SKM-1 (cell line): ENCODE measurements around the gene TMEM35A.
"Not testable (repeated sequence)": the region's sequence is repeated elsewhere in the genome, so short reads cannot be mapped to it uniquely, and the experiment has no call there.

Experiments
- DNase-seq: peaks from one replicate; lab custom pipeline; 2025; ENCODE audit not compliant: unreplicated experiment; lab: John Stamatoyannopoulos, UW

The TMEM35A gene

GRCh38 chrX:101078716-101079598 lies at the start of gene TMEM35A:
Gene TMEM35A (plus strand): TSS chrX:101078879. CDS start chrX:101079003, 124 bp downstream.
- DNase-seq, result no peak

DNA sequence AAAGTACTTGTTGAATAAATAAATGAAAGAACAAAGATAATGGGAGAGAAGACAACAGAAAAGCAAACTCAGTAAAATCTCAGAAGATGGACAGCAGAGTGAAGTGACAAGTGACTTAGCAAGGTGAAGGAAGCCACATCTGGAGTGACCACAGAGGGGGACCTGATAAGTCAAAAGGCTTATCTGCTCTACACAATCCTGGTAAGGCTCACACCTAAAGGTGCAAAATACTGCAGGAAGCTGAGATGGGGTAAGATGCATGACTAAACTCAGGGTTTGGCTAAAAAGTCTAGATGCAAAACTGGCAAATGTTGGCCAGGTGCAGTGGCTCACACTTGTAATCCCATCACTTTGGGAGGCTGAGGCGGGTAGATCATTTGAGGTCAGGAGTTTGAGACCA lies 49.0 kb upstream of the TMEM35A start:
- no peak for DNase-seq

DNA sequence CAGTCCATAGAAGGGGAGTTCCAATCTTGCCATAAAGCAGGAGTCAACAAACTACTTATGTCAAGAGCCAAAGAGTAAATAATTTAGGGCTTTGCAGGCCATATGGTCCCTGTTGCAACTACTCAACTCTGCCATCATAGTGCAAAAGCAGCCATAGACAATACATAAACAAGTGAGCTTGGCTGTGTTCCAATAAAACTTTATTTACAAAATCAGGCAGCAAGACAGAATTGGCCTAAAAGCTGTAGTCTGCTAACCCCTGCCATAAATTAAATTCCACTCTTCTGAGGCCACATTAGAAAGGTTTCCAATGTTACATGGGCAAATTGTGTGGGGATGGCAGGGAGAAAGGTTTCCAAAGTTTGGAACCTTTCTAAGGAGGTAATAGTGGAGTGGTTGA lies 41.4 kb upstream of the TMEM35A start:
- DNase-seq, result no peak

- DNase-seq, result no peak
Observed at GRCh38 chrX:101040197-101040596, 38.5 kb upstream of the TMEM35A start.

DNA sequence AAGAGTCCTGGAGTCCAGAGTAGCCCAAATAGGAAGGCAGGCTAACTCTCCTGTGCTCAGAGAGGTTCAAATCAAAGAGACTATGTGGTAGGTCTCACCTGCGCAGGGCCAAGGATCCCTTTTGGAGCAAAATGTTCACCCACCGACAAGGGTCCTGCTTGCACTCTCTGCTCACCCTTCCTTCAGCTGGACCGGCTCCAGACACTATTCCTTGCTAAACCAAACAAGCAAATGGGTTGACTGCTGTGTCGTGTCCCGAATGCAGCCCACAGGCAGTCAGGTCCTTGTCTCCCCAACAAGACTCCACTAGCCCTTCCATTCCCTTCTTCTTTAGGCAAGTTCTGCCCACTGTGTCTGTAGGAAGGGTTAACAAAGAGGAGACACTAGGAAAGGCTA lies 27.5 kb upstream of the TMEM35A start:
- DNase-seq, result no peak

DNA sequence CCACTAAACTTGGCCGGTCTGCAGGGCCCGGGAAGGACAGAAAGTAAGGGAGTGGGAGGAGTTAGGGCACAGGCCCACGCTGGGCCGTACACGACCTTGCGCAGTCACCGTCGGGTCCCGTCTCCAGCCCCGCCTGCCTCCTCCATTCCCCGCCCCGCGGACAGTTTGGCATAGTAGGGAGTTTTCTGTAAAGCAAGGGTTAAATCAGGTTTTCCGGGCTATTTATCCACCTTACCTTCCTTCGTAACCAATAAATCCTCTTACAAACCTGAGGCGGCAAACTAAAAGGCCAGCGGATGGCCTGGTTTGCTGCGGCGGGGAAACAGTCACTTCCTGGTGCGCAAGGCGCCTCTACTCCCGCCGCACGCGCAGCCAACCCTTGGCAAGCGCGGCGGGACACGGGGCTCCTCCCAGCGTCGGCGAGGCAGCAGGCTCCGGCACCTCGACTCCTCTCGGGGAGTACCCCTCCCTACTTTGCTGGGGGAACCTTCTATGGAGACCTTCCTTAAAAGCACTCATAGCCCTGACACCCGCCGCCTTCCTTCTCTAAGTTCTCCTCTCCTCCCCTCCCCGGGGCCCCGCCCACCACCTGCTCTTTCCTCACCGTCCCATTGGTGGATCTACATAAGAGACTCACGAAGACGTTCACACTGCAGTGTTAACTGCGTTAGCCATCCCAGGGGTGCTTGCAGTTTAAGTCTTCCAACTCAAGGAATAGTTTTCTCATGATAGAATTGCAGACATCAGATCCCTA lies 27.0 kb upstream of the TMEM35A start, which contains the start of gene TRMT2B:
Gene TRMT2B, minus strand, starts transcription at position 563 of the 754 bp plus-strand sequence. CDS start 9,822 bp downstream, outside the sequence.
- peak; percentile 52 for DNase-seq

DNA sequence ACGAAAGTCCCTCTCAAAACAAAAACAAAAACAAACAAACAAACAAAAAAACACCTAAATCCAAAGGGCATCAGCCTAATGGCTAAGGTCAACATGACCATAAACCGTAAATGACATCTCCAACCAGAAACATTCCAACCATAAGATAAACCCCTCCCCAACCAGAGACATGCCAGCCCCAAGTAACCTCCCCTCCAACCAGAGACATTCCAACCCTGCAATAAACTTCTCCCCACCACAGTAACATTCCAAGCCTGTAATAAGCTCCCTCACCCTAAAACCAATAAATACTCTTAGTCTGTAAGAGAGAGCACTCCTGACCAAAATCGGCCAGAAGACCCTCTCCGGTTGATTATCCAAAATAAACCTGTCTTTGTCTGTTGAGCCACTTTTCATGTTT lies 22.1 kb upstream of the TMEM35A start:
- not testable (repeated sequence) for DNase-seq

- peak; percentile 14 for DNase-seq
Observed at GRCh38 chrX:101057093-101057714, 21.5 kb upstream of the TMEM35A start.

GRCh38 chrX:101062176-101062575 lies 16.5 kb upstream of the TMEM35A start:
- no peak for DNase-seq

DNA sequence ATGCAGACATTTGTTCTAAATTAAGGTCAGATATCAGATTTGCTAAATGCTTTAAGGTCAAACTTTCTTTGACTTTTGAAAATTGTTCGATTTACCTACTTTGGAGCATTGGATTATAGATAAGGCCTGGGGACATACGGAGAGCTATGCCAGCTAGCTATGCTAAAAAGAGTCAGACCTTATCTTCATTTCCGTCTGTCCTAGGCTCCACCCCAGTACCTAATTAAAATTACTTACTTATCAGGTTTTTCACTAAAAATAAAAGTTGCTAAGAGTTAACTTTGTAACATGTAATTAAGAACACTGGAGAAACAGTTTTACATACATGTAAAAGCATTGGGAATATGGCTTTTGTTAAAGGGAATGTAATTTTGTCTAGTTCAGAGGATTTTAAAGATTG lies 7.1 kb upstream of the TMEM35A start:
- no peak for DNase-seq

DNA sequence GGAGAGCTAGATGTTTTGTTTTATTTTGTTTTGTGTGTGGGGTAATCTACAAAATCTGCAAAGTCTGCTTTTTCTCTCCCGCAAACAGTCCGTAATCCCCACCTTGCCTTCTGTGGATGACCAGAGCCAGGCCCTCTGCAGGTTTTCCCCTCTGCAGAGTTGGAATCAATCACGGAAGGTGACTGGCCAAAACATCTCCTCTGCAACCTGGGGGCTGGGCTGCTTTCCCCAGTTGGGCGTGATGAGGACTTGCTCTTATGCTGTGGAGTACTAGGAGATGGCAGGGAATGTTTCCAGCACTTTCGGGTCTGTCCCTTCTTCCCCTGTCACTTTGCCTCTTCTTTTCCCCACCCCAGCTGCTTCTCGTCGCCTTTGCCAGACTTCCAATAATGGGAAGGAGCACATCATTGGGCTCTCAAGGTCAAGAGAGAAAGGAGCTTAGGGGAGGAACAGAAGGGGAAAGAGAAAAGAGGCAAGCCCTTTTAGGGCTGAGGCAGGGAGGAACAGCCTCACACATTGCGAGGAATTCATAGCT lies 1.1 kb downstream of the TMEM35A start:
- DNase-seq, result no peak

GRCh38 chrX:101080326-101081124 lies 1.8 kb downstream of the TMEM35A start:
- DNase-seq, result no peak

GRCh38 chrX:101081231-101081630 lies 2.6 kb downstream of the TMEM35A start:
- DNase-seq, result no peak

DNA sequence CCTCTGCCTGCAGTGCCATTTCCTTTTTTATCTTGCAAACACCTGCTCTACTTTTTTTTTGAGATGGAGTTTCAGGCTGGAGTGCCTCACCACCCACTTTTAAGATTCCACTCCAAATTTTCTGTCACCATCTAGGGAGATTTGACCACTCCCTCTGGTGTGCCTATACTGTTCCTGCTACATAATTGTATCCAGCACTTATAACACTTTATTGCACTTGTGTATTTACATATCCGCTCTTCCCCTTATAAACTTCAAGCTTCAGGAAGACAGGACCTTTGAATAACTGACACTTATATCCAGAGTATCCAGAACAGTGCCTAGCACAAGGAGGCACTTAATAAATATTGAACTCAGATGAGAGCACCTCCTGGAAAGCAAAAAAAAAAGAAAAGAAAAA lies 13.1 kb downstream of the TMEM35A start:
- no peak for DNase-seq

GRCh38 chrX:101097546-101098453 lies 19.1 kb downstream of the TMEM35A start, which contains the start of gene CENPI:
Gene CENPI (plus strand): TSS chrX:101098204. CDS start chrX:101101071, 2,867 bp downstream.
- peak; percentile 69 for DNase-seq

DNA sequence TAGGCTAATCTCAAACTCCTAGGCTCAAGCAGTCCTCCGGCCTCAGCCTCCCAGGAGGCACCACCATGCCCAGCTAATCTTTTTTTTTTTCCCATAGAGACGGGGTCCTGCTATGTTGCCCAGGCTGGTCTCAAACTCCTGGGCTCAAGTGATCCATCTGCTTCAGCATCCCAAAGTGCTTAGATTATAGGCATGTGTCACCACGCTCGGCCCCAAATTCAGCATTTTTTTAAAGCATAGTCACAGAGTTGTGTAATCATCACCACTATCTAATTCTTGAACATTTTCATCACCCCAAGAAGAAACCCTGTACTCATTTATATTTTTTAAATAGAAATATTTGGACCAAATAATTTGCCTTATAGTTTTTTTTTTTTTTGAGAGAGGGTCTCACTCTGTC lies 29.6 kb downstream of the TMEM35A start:
- no peak for DNase-seq

DNA sequence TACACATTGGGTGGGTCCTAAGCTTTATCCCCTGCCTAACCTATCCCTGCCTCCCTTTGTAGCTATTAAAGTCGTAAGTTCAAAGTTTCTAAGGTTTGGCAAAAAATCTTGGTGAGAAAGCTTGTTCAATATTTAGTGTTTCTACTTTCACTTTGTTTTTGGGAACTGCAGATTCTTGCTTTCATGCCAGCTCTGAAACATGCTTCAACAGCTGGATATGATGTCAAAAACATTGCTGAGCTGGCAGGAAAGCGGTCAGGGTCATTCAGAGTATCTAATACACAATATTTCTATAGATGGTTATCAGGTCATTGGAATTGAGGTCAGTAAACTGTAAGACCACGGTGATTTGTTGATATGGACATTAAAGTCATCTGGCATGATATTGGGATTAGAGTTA lies 39.0 kb downstream of the TMEM35A start:
- DNase-seq, result no peak

GRCh38 chrX:101136235-101136634 lies 57.6 kb downstream of the TMEM35A start:
- DNase-seq, result no peak
